IMR-90 (cell line): ENCODE results near the gene RNH1. TPM values are rescaled to one million over a fixed set of nuclear protein-coding genes. Genes with fewer than 3 reads are reported as not detected.

Experiments
- ATAC-seq: fragments of 200-7000 bp; cut with Tn5 transposase; 2 replicates; pipeline ENCODE4 v1.9.1; 2020; ENCODE audit warnings: low read depth, mild to moderate bottlenecking, moderate library complexity
- BruUV-seq: library from RNA; stranded (reverse); fragments of 400-500 nt; replicated peaks from 2 replicates; lab custom pipeline; 2021; lab: Mats Ljungman, UMichigan
- CTCF ChIA-PET: fragments of 300-600 bp; formaldehyde crosslinking; extraction: SDS; loops from one replicate; lab custom pipeline; 2021; ENCODE audit warnings: antibody characterized with exemption; lab: Yijun Ruan, JAX
- POLR2A ChIA-PET: fragments of 300-600 bp; sonication (Branson Sonifier 250); formaldehyde crosslinking; loops from one replicate; lab custom pipeline; 2022; ENCODE audit warnings: antibody characterized with exemption; ENCODE audit not compliant: unreplicated experiment; lab: Charles Lee
- DNase-seq: peaks from one replicate; pipeline ENCODE4 v3.0.0; 2013
- H2AFZ ChIP-seq: replicated peaks from 2 replicates; pipeline ENCODE3; 2013; ENCODE audit warnings: low read length, mild to moderate bottlenecking; ENCODE audit not compliant: poor library complexity
- H2AK5ac ChIP-seq: 2 replicates; pipeline ENCODE4 v1.6.1; 2013; ENCODE audit warnings: low read depth, low read length, inconsistent platforms
- H2AK9ac ChIP-seq: replicated peaks from 2 replicates; pipeline ENCODE3; 2013; ENCODE audit warnings: mild to moderate bottlenecking, low read depth, low read length, moderate library complexity; ENCODE audit not compliant: poor library complexity
- H2BK120ac ChIP-seq: 2 replicates; pipeline ENCODE4 v1.6.1; 2013; ENCODE audit warnings: low read depth, low read length, inconsistent platforms
- H2BK15ac ChIP-seq: 3 replicates; pipeline ENCODE4 v1.6.1; 2013; ENCODE audit warnings: low read depth, low read length, inconsistent platforms
- H2BK20ac ChIP-seq: 2 replicates; pipeline ENCODE4 v1.6.1; 2013; ENCODE audit warnings: low read depth, mild to moderate bottlenecking, inconsistent platforms, low read length, moderate library complexity
- H2BK5ac ChIP-seq: 2 replicates; pipeline ENCODE4 v1.6.1; 2013; ENCODE audit warnings: mild to moderate bottlenecking, low read depth, low read length, inconsistent platforms; ENCODE audit not compliant: poor library complexity, severe bottlenecking
- H3K14ac ChIP-seq: replicated peaks from 2 replicates; pipeline ENCODE4 v1.6.1; 2013; ENCODE audit warnings: low read depth, low read length, inconsistent platforms
- H3K18ac ChIP-seq: 2 replicates; pipeline ENCODE4 v1.6.1; 2013; ENCODE audit warnings: low read depth, low read length, control low read depth
- H3K23ac ChIP-seq: 2 replicates; pipeline ENCODE4 v1.6.1; 2013; ENCODE audit warnings: low read depth, low read length, inconsistent platforms
- H3K27ac ChIP-seq: 2 replicates; pipeline ENCODE4 v1.5.1; 2013; ENCODE audit warnings: mild to moderate bottlenecking, control low read depth, low read length; ENCODE audit not compliant: insufficient read depth
- H3K27me3 ChIP-seq: 2 replicates; pipeline ENCODE4 v1.6.1; 2013; ENCODE audit warnings: low read length; ENCODE audit not compliant: control insufficient read depth, insufficient read depth
- H3K36me3 ChIP-seq: 2 replicates; pipeline ENCODE4 v1.6.1; 2013; ENCODE audit warnings: low read length, mixed read lengths; ENCODE audit not compliant: control insufficient read depth, insufficient read depth
- H3K4ac ChIP-seq: 2 replicates; pipeline ENCODE4 v1.6.1; 2013; ENCODE audit warnings: low read depth, low read length, inconsistent platforms
- H3K4me1 ChIP-seq: 2 replicates; pipeline ENCODE4 v1.6.1; 2013; ENCODE audit warnings: low read length, mixed read lengths; ENCODE audit not compliant: control insufficient read depth, insufficient read depth
- H3K4me2 ChIP-seq: 2 replicates; pipeline ENCODE4 v1.6.1; 2013; ENCODE audit warnings: low read depth, mild to moderate bottlenecking, control low read depth, low read length, moderate library complexity
- H3K4me3 ChIP-seq: 2 replicates; pipeline ENCODE4 v1.5.1; 2013; ENCODE audit warnings: low read depth, mild to moderate bottlenecking, control low read depth, low read length, moderate library complexity; ENCODE audit not compliant: insufficient read depth
- H3K56ac ChIP-seq: 2 replicates; pipeline ENCODE4 v1.6.1; 2013; ENCODE audit warnings: low read length, inconsistent platforms; ENCODE audit not compliant: insufficient read depth; ENCODE audit errors: extremely low read depth
- H3K79me1 ChIP-seq, 2 experiments: 2 replicates each; pipeline ENCODE4 v1.6.1; 2013; ENCODE audit warnings: low read length in 2 of 2, inconsistent platforms in 1 of 2, low read depth in 1 of 2
- H3K9ac ChIP-seq: 2 replicates; pipeline ENCODE4 v1.6.1; 2013; ENCODE audit warnings: low read depth, low read length, control low read depth
- H3K9me1 ChIP-seq: 2 replicates; pipeline ENCODE4 v1.6.1; 2013; ENCODE audit warnings: low read length, inconsistent platforms; ENCODE audit not compliant: insufficient read depth
- H3K9me3 ChIP-seq: 2 replicates; pipeline ENCODE4 v1.6.1; 2013; ENCODE audit warnings: low read length; ENCODE audit not compliant: control insufficient read depth, insufficient read depth
- H4K20me1 ChIP-seq: 2 replicates; pipeline ENCODE4 v1.6.1; 2013; ENCODE audit warnings: low read length, inconsistent platforms; ENCODE audit not compliant: insufficient read depth
- H4K5ac ChIP-seq: 2 replicates; pipeline ENCODE4 v1.6.1; 2013; ENCODE audit warnings: mild to moderate bottlenecking, low read depth, low read length, control low read depth
- H4K8ac ChIP-seq, 2 experiments: 2 replicates each; pipeline ENCODE4 v1.6.1; 2013; ENCODE audit warnings: low read depth in 2 of 2, low read length in 2 of 2, control low read depth in 1 of 2, inconsistent platforms in 1 of 2
- H4K91ac ChIP-seq: 2 replicates; pipeline ENCODE4 v1.6.1; 2013; ENCODE audit warnings: low read depth, low read length, inconsistent platforms; ENCODE audit not compliant: insufficient read depth
- SMC3 ChIP-seq: fragments of 150-350 bp; IDR thresholded peaks from 2 replicates; pipeline ENCODE4 v1.6.1; 2016; ENCODE audit warnings: low read depth, mild to moderate bottlenecking, antibody characterized with exemption, low read length, moderate library complexity
- WGBS, 2 experiments: methylation state at CpG; one replicate each; pipeline versions ENCODE4 v1.1.5 to v1.1.7; 2013; ENCODE audit warnings: missing lambda C conversion rate in 2 of 2; ENCODE audit not compliant: insufficient read length in 1 of 2; ENCODE audit errors: extremely low coverage in 2 of 2; 5-methylcytosine and 5-hydroxymethylcytosine counted together
- dilution Hi-C: fragments of 300-500 bp; cut with HindIII; formaldehyde crosslinking; loops from one replicate; pipeline ENCODE4 v1.14.3; 2018; ENCODE audit warnings: low sequenced_read_pairs; ENCODE audit not compliant: unreplicated experiment
- in situ Hi-C: fragments of 300-500 bp; cut with MboI; formaldehyde crosslinking; loops from 3 replicates; pipeline ENCODE4 v1.14.3; 2019; ENCODE audit warnings: low sequenced_read_pairs, inconsistent platforms, mixed read lengths
- intact Hi-C: fragments of 100-400 bp; cut with micrococcal nuclease; formaldehyde crosslinking; loops from 2 replicates; pipeline ENCODE4 v1.10.0; 2022
- polyA plus RNA-seq, 3 experiments: library from polyadenylated mRNA; depleted of rRNA; stranded (reverse); fragments of >200 nt; gene quantifications; 2 replicates each; pipeline ENCODE4 v1.2.3, GENCODE V29; 2012; ENCODE audit warnings: low replicate concordance in 1 of 3
- total RNA-seq: library from RNA; depleted of rRNA; stranded (reverse); fragments of >200 nt; gene quantifications from 2 replicates; pipeline ENCODE4 v1.2.3, GENCODE V29; 2012

The RNH1 gene
- total and polyA plus RNA-seq, 2 of the 4 experiments (the other 2 are of a cell fraction), result 138 to 247 TPM

DNA sequence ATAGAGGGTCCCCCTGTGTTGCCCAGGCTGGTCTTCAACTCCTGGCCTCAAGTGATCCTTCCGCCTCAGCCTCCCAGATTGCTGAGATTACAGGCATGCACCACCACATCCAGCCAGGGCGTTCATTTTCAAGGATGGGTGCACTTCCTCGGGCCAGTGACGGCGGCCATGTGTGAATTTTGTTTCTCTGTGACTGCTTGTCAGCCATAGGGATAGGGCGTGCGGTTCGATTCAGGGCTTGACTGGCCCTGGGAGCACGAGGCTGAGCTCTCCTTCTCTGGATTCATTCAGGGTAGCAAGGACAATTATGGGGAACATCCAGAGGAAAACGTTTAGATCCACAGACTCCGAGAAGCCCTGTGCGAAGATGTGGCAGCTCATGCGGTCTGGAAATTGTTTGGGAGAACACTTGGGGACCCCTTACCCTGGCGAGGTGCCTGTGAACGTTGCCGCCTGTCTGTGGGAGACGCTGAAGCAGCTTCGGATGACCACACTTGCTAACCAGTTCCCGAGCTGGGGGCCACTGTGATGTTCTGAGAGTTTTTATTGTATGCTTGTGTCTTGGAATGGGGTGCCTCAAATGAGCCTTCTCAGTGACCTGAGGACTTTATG lies 54.0 kb downstream of the RNH1 start:
- H2AFZ ChIP-seq, result no peak overlapping the region
- no peak overlapping the region for H4K8ac ChIP-seq
- H3K23ac ChIP-seq, result no peak overlapping the region
- intact Hi-C loops, result no loop called here
- H3K14ac ChIP-seq, result no peak overlapping the region
- H2BK15ac ChIP-seq, result no peak overlapping the region
- peaks cover 6% of the 10 kb centered on the region for H3K4me1 ChIP-seq
- CTCF ChIA-PET, result no interaction called here
- H2BK20ac ChIP-seq, result no peak overlapping the region
- peaks cover 12 to 75% of the 10 kb centered on the region in 2 experiments for H3K79me1 ChIP-seq
- POLR2A ChIA-PET, result no interaction called here
- in situ Hi-C loops, result loop anchor here (10.0 kb wide), 1 partner anchor 148 kb away; the partner anchor contains the start of gene IFITM2
- no peak overlapping the region for H3K56ac ChIP-seq
- no TSS peak for BruUV-seq
- no peak overlapping the region for H2BK5ac ChIP-seq
- no peak overlapping the region for H3K9ac ChIP-seq
- 94% methylated on average over 13 of the region's 19 CpGs; no CpG with 5 or more reads in 1 of the 2 experiments for WGBS, 2 experiments
- no peak overlapping the region for H3K18ac ChIP-seq
- H3K4me3 ChIP-seq, result no peak overlapping the region
- no peak for TF ChIP-seq SMC3
- dilution Hi-C loops, result no loop called here
- no peak overlapping the region for H2AK5ac ChIP-seq
- H3K4ac ChIP-seq, result no peak overlapping the region
- H3K27ac ChIP-seq, result no peak overlapping the region
- DNase-seq (no peak), ATAC-seq (no peak)
- H4K91ac ChIP-seq, result no peak overlapping the region
- no peaks in the 10 kb centered on the region for H3K27me3 ChIP-seq
- no peak overlapping the region for H4K5ac ChIP-seq
- H4K20me1 ChIP-seq, result peaks cover 33% of the 10 kb centered on the region
- peaks cover 23% of the 10 kb centered on the region for H3K36me3 ChIP-seq
- no peak overlapping the region for H2BK120ac ChIP-seq
- no peak overlapping the region for H3K4me2 ChIP-seq
- 0 out of 2 replicates have a peak, but pooled peaks cover 4% of the 10 kb centered on the region for H3K9me1 ChIP-seq
- H2AK9ac ChIP-seq, result peak overlapping the region; percentile 34
- no peaks in the 10 kb centered on the region for H3K9me3 ChIP-seq
